ENCODE measurements around the gene FAM53A. TPM values are rescaled to one million over a fixed set of nuclear protein-coding genes. Genes with fewer than 3 reads are reported as not detected.

FAM53A gene
- total and polyA plus RNA-seq, 10 of the 15 experiments (the other 5 are each of a cell fraction or from before 2014, with no cell fraction given), result 0.02 to 0.87 (median 0.38) TPM; not detected in 2

DNA sequence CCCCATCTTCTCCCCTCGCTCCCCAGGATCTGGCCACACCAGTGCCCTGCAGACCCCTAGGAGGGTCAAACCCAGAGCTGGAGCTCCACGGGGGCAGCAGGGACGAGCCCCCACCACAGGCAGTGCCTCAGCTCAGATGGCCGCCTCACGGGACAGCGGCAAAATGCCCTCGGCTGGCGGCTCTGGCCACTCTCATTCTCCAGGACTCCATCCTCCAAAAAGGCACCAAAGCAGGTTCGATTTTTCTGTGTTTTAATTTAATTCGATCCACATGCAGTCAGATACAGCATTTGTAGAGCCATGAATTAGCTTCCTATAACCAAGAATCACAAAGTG is 8.3 kb downstream of the FAM53A start:
- Histone ChIP-seq H3K79me2 (ENCODE audit: control insufficient read depth, insufficient read depth, low read length) (no peaks in the 10 kb centered on the region), H3K4me2 (ENCODE audit: control insufficient read depth, insufficient read depth) (no peak overlapping the region), H3K9ac (ENCODE audit: control insufficient read depth, insufficient read depth, low read length) (no peak overlapping the region), H3K27ac (ENCODE audit: control insufficient read depth, insufficient read depth) (no peak overlapping the region), H3K9me3 (replicated peaks; ENCODE audit: control insufficient read depth, insufficient read depth, low read length) (no peaks in the 10 kb centered on the region), H3K36me3 (ENCODE audit: control insufficient read depth in 2 of 2, insufficient read depth in 2 of 2, low read length in 1 of 2) (no peaks in the 10 kb centered on the region), H3K4me1 (ENCODE audit: control insufficient read depth, insufficient read depth, low read length) (no peaks in the 10 kb centered on the region), H4K20me1 (ENCODE audit: control insufficient read depth, insufficient read depth) (no peaks in the 10 kb centered on the region), H3K27me3 (replicated peaks in 1 of 2; ENCODE audit: control insufficient read depth in 2 of 2, insufficient read depth in 2 of 2, low read length in 1 of 2) (no peaks in the 10 kb centered on the region), H3K4me3 (no peak overlapping the region), H2AFZ (ENCODE audit: control insufficient read depth, low read depth, low read length) (no peak overlapping the region)
- 53% methylated on average over 10 of the region's 10 CpGs for WGBS (ENCODE audit: insufficient coverage, insufficient replicate concordance, low lambda C conversion rate, missing lambda C conversion rate)
- ATAC-seq, result no peak
- no peak for FAIRE-seq
- POLR2A ChIA-PET, result no interaction called here
- RAD21 ChIA-PET (ENCODE audit: unreplicated experiment), result no interaction called here
- SMC1A ChIA-PET (ENCODE audit: uncharacterized antibody, unreplicated experiment), result no interaction called here
- in situ Hi-C loops (cut with MboI) (no loop called here), intact Hi-C loops (cut with micrococcal nuclease; ENCODE audit: unreplicated experiment) (no loop called here)
- DNase-seq (ENCODE audit: low read depth, low spot score), result no peak
- CTCF ChIA-PET, result no interaction called here
- no TSS peak for BruUV-seq (replicated peaks)
- TF ChIP-seq NR2F1 (conservative IDR thresholded peaks at IDR 0.05) (no peak), KDM1A (IDR thresholded peaks at IDR 0.05; ENCODE audit: borderline replicate concordance) (no peak), RB1 (IDR thresholded peaks at IDR 0.05; ENCODE audit: borderline replicate concordance) (no peak), TCF7 (IDR thresholded peaks at IDR 0.05; ENCODE audit: borderline replicate concordance) (no peak), TCF12 (IDR thresholded peaks at IDR 0.05; ENCODE audit: low read depth, low read length) (no peak)
- TF ChIP-seq, protein P1, sequence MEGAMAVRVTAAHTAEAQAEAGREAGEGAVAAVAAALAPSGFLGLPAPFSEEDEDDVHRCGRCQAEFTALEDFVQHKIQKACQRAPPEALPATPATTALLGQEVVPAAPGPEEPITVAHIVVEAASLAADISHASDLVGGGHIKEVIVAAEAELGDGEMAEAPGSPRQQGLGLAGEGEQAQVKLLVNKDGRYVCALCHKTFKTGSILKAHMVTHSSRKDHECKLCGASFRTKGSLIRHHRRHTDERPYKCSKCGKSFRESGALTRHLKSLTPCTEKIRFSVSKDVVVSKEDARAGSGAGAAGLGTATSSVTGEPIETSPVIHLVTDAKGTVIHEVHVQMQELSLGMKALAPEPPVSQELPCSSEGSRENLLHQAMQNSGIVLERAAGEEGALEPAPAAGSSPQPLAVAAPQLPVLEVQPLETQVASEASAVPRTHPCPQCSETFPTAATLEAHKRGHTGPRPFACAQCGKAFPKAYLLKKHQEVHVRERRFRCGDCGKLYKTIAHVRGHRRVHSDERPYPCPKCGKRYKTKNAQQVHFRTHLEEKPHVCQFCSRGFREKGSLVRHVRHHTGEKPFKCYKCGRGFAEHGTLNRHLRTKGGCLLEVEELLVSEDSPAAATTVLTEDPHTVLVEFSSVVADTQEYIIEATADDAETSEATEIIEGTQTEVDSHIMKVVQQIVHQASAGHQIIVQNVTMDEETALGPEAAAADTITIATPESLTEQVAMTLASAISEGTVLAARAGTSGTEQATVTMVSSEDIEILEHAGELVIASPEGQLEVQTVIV (IDR thresholded peaks at IDR 0.05; ENCODE audit: borderline replicate concordance, partially characterized antibody), result no peak

Measured in GM12878 (cell line).